MM.1S (cell line): Measurements from ENCODE around the gene TNIP3.

Source experiments
- DNase-seq: peaks from one replicate; pipeline ENCODE4 v3.0.0-alpha.2; 2015
- H2AFZ ChIP-seq: fragments of 300-600 bp; sonication (generic); 2 replicates; pipeline ENCODE4 v1.6.0; 2016; ENCODE audit warnings: antibody characterized with exemption, low read length
- H3F3A ChIP-seq: fragments of 300-600 bp; sonication (generic); 2 replicates; pipeline ENCODE4 v1.6.1; 2016; ENCODE audit warnings: mild to moderate bottlenecking, antibody characterized with exemption, low read length, moderate library complexity, mixed read lengths; ENCODE audit not compliant: insufficient read depth
- H3K27ac ChIP-seq: fragments of 300-600 bp; sonication (generic); 2 replicates; pipeline ENCODE4 v1.5.1; 2016; ENCODE audit warnings: mild to moderate bottlenecking, low read length
- H3K27me3 ChIP-seq: fragments of 300-600 bp; sonication (generic); replicated peaks from 2 replicates; pipeline ENCODE4 v1.6.0; 2016; ENCODE audit warnings: low read length; ENCODE audit not compliant: insufficient read depth
- H3K36me3 ChIP-seq: fragments of 300-600 bp; sonication (generic); replicated peaks from 2 replicates; pipeline ENCODE4 v1.6.1; 2016; ENCODE audit warnings: mild to moderate bottlenecking, low read length, mixed read lengths; ENCODE audit not compliant: insufficient read depth
- H3K4me1 ChIP-seq: fragments of 300-600 bp; sonication (generic); 2 replicates; pipeline ENCODE4 v1.6.1; 2016; ENCODE audit warnings: low read length, mixed read lengths
- H3K4me2 ChIP-seq: fragments of 300-600 bp; sonication (generic); 2 replicates; pipeline ENCODE4 v1.6.0; 2016; ENCODE audit warnings: low read depth, low read length
- H3K4me3 ChIP-seq: fragments of 300-600 bp; sonication (generic); 2 replicates; pipeline ENCODE4 v1.5.1; 2016; ENCODE audit warnings: low read length, mixed read lengths
- H3K79me2 ChIP-seq: fragments of 300-600 bp; sonication (generic); 2 replicates; pipeline ENCODE4 v1.6.1; 2016; ENCODE audit warnings: mixed run types, low read length, mixed read lengths
- H3K9ac ChIP-seq: fragments of 300-600 bp; sonication (generic); 2 replicates; pipeline ENCODE4 v1.6.1; 2016; ENCODE audit warnings: low read length, mixed read lengths
- H3K9me2 ChIP-seq: fragments of 300-600 bp; sonication (generic); replicated peaks from 2 replicates; pipeline ENCODE4 v1.6.1; 2016; ENCODE audit warnings: mild to moderate bottlenecking, low read length, mixed read lengths; ENCODE audit not compliant: insufficient read depth
- H3K9me3 ChIP-seq: fragments of 300-600 bp; sonication (generic); replicated peaks from 2 replicates; pipeline ENCODE4 v1.6.1; 2016; ENCODE audit warnings: mild to moderate bottlenecking, low read length, mixed read lengths; ENCODE audit not compliant: insufficient read depth
- H4K20me1 ChIP-seq: fragments of 300-600 bp; sonication (generic); 2 replicates; pipeline ENCODE4 v1.6.1; 2016; ENCODE audit warnings: mild to moderate bottlenecking, low read length, moderate library complexity, mixed read lengths; ENCODE audit not compliant: insufficient read depth
- CTCF ChIP-seq: fragments of 300-600 bp; sonication (generic); IDR thresholded peaks from 2 replicates; pipeline ENCODE4 v1.5.1; 2016; ENCODE audit warnings: antibody characterized with exemption, low read length, mixed read lengths
- EZH2 ChIP-seq: fragments of 300-600 bp; sonication (generic); optimal IDR thresholded peaks from 2 replicates; pipeline ENCODE3; 2017; ENCODE audit warnings: low read depth, mild to moderate bottlenecking, antibody characterized with exemption, low read length, mixed read lengths
- EZH2phosphoT487 ChIP-seq: fragments of 300-600 bp; sonication (generic); IDR thresholded peaks from 2 replicates; pipeline ENCODE4 v1.6.1; 2018; ENCODE audit warnings: antibody characterized with exemption, low read length

The TNIP3 gene

DNA sequence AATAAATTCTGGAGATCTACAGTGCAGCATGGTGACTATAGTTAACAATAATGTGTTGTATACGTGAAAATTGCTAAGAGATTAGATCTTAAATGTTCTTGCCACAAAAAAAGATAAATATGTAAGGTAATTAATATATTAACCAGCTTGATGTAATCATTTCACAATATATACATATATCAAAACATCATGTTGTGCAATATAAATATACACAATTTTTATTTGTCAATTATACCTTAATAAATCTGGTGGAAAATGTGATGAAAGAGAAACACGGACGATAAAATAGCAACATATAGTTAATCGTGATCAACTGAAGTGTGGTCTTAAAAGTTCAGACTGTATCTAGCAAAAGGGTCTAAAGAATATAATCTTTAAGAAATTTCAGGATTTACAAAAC is 75.3 kb downstream of the TNIP3 start:
- Histone ChIP-seq H3K4me1 (no peaks in the 10 kb centered on the region), H4K20me1 (no peaks in the 10 kb centered on the region), H3K4me3 (no peak overlapping the region), H3K27ac (no peak overlapping the region), H3F3A (no peaks in the 10 kb centered on the region), H3K9ac (no peak overlapping the region), H3K9me2 (no peaks in the 10 kb centered on the region), H3K79me2 (no peaks in the 10 kb centered on the region), H3K27me3 (no peaks in the 10 kb centered on the region), H2AFZ (no peak overlapping the region), H3K9me3 (no peaks in the 10 kb centered on the region), H3K4me2 (no peak overlapping the region), H3K36me3 (no peaks in the 10 kb centered on the region)
- DNase-seq = no peak
- TF ChIP-seq EZH2 (no peak), CTCF (no peak), EZH2phosphoT487 (no peak)
